ENCODE data around the gene NBPF11. TPM values are rescaled to one million over a fixed set of nuclear protein-coding genes. Genes with fewer than 3 reads are reported as not detected.

Gene NBPF11
- total RNA-seq, 1 experiment from 2014 or later: 4.0 TPM

Other genes starting within 250 kb of the NBPF11 start
- gene GJA8, start 249.5 kb downstream of the NBPF11 start, total RNA-seq (2014; rRNA removed): not detected in 2 replicates
- 13.2 and 16.3 TPM in 2 replicates for gene GPR89B, start 223.9 kb downstream of the NBPF11 start, total RNA-seq (2014; rRNA removed)

Data from LHCN-M2 (cell line).